Hematopoietic multipotent progenitor cell treated with erythropoietin and hydrocortisone succinate and interleukin-3 and kit ligand, for 4 days (in vitro differentiated cells): ENCODE results near the gene EPSTI1.
A peak's percentile ranks its signal among the peaks of the same experiment; 100 is the strongest.
"Not testable (repeated sequence)": the region's sequence is repeated elsewhere in the genome, so short reads cannot be mapped to it uniquely, and the experiment has no call there.

Source experiments
- DNase-seq: peaks from one replicate; pipeline ENCODE4 v3.0.0-alpha.2; 2015

The EPSTI1 gene

GRCh38 chr13:42883771-42884467, 108.1 kb downstream of the EPSTI1 start:
- DNase-seq, result peak; percentile 40

- DNase-seq, result no peak
These were observed 108.9 kb downstream of the EPSTI1 start for GRCh38 chr13:42883142-42883541.

- peak; percentile 15 for DNase-seq
These were observed 111.9 kb downstream of the EPSTI1 start for GRCh38 chr13:42880056-42880605.

- no peak for DNase-seq
These were observed 113.3 kb downstream of the EPSTI1 start for GRCh38 chr13:42878721-42879120.

GRCh38 chr13:42876887-42877545, 115.0 kb downstream of the EPSTI1 start:
- no peak for DNase-seq

- DNase-seq, result no peak
These were observed 115.7 kb downstream of the EPSTI1 start for GRCh38 chr13:42876270-42876714.

- peak; percentile 27 for DNase-seq
These were observed 116.4 kb downstream of the EPSTI1 start for GRCh38 chr13:42875475-42876269.

GRCh38 chr13:42874221-42874620, 117.8 kb downstream of the EPSTI1 start:
- no peak for DNase-seq

- DNase-seq, result no peak
These were observed 119.0 kb downstream of the EPSTI1 start for GRCh38 chr13:42873081-42873480.

- DNase-seq, result no peak
These were observed 124.8 kb downstream of the EPSTI1 start for GRCh38 chr13:42867232-42867631.

- no peak for DNase-seq
These were observed 126.3 kb downstream of the EPSTI1 start for GRCh38 chr13:42865768-42866102.

- no peak for DNase-seq
These were observed 126.9 kb downstream of the EPSTI1 start for GRCh38 chr13:42864952-42865767.

GRCh38 chr13:42862370-42862769, 129.7 kb downstream of the EPSTI1 start:
- not testable (repeated sequence) for DNase-seq

GRCh38 chr13:42860485-42860884, 131.6 kb downstream of the EPSTI1 start:
- DNase-seq, result no peak

GRCh38 chr13:42859760-42860159, 132.3 kb downstream of the EPSTI1 start:
- DNase-seq, result no peak

- DNase-seq, result no peak
These were observed 136.6 kb downstream of the EPSTI1 start for GRCh38 chr13:42855410-42855809.

- DNase-seq, result no peak
These were observed 139.9 kb downstream of the EPSTI1 start for GRCh38 chr13:42852136-42852535.

- DNase-seq, result no peak
These were observed 142.8 kb downstream of the EPSTI1 start for GRCh38 chr13:42849200-42849599.

- DNase-seq, result no peak
These were observed 144.0 kb downstream of the EPSTI1 start for GRCh38 chr13:42847891-42848663.

GRCh38 chr13:42836930-42837690, 154.9 kb downstream of the EPSTI1 start:
- DNase-seq, result peak; percentile 16
